A204.1 (cell line): ENCODE results near the gene ARL6IP4.
"Not testable (repeated sequence)": the region's sequence is repeated elsewhere in the genome, so short reads cannot be mapped to it uniquely, and the experiment has no call there.

Source experiments
- FAIRE-seq: peaks from 2 replicates; lab custom pipeline; 2012; peaks lifted over from hg19 to GRCh38; lab: Jason Lieb, UNC

Gene ARL6IP4

DNA sequence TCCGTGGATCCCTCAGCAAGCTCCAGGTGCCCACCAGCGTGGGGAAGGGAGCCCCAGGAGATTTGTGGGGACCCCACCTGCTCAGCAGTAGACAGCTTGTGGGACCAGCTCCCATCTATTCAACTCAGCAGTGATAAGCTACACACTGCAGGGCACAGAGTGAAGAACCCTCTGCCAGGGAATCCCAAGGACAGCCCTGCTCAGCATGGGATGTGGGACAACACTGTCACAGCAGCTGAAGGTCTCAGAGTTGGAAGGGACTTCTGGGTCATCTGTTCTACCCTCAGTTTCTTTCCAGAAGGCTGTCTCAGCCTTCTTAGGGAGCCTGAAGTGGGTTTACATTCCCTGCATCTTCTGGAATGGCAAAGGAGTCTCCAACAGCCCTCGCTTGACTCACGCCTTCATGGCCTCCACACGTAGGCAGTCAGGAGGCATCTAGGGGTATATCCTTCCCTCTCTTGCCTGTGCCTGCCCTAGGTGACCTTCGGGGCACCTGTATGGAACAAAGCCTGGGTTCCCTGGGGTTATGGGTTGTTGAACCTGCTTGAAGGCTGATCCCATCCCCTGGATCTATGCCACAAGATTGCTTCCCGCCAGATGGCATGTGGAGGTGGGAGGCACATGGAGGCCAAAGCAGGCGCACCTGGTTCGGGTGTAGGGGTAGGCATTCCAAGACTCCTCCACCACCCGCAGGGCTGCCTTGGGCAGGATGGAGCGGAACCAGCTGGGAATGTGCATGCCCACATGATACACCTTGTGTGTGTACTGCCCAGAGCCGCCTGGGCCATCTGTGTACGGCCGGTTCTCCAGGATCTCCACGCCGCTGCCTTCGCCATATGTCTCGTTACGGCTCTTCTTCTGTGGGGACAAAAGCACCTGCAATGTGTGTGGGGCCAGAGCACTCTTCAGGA, 33.0 kb downstream of the ARL6IP4 start:
- FAIRE-seq = no peak

DNA sequence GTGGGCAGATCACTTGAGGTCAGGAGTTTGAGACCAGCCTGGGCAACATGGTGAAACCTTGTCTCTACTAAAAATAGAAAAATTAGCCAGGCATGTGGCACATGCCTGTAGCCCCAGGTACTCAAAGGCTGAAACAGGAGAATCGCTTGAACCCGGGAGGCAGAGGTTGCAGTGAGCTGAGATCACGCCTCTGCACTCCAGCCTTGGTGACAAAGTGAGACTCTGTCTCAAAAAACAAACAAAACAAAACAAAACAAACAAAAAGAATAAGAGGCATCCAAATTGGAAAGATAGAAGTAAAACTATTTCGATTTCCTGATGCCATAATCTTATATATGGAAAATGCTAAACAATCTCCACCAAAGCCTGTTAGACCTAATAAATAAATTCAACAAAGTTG, 34.0 kb downstream of the ARL6IP4 start:
- FAIRE-seq = not testable (repeated sequence)

- FAIRE-seq = no peak
These were observed 37.3 kb downstream of the ARL6IP4 start for GRCh38 chr12:123017753-123018152.

DNA sequence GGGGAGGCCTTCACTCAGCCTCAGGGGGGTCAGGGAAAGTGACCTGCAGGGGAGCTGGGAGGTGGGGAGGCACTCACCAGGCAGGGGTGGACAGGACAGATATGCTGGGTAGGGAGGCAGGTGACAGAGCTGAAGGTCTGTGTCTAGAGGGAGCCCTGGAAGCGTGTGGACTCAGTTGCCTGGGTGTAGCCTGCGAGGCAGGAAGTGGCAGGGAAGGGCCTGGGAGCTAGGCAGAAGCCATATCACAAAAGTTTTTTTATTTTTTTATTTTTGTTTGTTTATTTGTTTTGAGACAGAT, 39.3 kb downstream of the ARL6IP4 start:
- FAIRE-seq = no peak

DNA sequence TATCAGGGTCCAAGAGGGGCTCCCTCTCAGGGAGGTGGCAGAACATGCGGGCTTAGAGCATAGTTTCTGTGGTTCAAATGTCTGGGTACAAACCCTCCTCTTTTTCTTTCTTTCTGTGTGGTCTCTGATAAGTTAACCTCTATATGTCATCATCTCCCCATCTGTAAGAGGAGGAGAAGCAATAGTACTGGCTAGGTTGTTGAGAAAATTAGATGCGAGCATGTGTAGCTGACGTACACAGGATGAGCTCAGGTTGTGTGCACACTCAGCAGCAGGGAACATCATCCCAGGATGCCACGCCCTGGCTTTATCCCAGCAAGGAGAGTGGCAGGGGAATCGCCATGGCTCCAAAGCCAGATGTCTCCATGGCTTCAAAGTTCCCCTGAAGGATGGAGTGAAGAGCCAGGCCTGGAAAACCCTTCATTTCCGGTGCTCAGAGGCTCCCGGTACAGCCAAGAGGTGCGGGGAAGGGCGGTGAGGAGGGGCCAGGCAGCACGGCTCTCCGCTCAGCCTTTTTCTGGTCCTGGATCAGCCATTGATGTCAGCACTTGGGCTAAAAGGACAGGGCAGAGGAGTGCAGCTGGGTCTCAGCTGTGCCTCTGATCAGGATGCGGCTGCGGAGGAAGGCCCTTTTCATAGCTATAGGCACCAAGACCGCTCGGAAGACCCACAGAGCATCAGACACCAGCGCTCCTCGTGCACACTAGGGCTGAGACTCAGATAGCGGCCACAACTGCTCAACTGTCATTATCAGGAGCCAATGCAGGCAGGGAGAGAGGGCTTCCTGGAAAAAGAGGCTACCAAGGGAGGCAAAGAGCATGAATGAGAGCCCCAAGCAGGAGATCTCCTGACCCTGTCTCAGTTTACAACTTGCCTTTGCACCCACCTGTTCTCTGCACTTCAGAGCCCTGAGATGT, 41.5 kb downstream of the ARL6IP4 start:
- FAIRE-seq = no peak

GRCh38 chr12:123022846-123023245, 42.4 kb downstream of the ARL6IP4 start:
- no peak for FAIRE-seq

- FAIRE-seq = no peak
These were observed 44.4 kb downstream of the ARL6IP4 start for GRCh38 chr12:123024819-123025391.

DNA sequence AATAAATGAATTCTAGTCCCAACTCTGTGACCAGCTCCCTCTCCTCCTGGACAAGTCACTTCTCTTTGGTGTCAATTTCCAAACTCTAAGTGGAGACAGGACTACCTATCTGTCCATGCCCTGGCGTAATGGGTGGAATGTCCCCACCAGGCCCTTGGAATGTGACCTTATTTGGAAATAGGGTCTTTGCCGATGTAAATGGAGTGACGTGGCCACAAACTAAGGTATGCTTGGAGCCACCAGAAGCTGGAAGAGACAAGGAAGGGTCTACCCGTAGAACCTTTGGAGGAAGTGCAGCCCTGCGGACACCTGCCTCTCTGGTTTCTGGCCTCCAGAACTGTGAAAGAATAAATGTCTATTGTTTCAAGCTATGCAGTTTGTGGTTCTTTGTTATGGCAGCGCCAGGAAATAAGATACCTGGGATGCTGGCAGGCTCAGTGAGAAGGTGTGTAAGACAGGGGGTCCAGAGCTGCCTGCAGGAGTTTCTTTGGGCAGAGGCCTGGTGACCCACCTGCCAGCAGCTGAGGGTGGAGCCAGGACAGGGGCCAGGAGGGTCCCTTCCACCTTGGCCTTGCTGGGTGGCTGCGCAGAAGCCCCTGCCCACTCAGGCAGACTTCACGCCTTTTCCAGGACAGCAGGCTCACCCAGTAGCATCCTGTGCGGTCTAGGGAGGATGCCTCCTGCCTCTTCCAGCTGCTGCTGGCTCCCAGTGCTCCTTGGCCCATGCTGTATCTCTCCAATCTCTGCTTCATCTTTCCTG, 45.8 kb downstream of the ARL6IP4 start:
- no peak for FAIRE-seq

DNA sequence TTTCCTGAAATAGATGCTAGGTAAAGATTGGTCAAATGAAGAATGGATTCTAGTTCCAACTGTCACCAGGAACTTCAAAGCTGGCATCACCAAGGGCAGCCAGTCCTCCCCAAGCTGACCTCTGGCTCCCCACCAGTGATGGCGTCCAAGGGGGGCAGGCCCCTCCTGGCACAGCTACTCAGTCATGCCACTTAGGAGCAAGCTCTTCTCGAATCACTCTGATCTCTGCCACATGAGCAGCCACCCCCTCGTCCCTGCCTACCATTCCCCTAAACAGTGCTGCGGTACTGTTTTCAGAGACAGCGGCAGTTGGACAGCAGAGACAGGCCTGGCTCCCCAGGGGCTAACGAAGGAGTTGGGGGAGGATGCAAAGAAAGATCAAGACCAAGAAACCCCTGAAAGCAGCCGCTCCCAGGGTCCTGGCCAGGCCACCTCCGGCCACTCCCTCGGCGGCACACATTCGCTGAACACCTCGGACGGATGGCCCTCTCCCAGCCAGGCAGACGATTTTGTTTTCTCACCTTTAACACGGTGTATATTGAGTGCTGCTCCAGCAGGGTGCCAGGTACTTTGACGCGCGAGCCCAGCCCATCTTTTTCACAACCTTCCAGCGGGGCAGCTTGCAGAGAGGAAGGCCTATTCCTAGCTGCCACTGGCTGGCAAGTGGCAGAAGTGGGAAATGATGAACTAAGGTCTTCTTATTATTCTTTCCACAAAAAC, 47.4 kb downstream of the ARL6IP4 start:
- FAIRE-seq = no peak

- no peak for FAIRE-seq
These were observed 48.0 kb downstream of the ARL6IP4 start for GRCh38 chr12:123028475-123028874.

GRCh38 chr12:123029550-123029949, 49.1 kb downstream of the ARL6IP4 start:
- FAIRE-seq = no peak

DNA sequence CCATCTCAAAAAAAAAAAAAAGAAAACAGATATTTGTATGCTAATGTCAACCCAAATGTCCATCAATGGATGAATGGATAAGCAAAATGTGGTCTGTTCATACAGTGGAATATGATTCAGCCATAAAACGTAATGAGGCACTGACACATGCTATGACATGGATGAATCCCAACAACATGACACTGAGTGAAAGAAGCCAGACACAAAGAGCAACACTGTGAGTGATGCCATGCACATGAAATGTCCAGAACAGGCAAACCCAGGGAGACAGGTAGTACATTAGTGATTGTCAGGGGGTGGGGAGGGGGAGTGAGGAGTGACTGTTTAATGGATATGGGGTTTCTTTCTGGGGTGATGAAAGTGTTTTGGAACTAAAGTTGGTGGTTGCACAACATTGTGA, 50.2 kb downstream of the ARL6IP4 start:
- no peak for FAIRE-seq

DNA sequence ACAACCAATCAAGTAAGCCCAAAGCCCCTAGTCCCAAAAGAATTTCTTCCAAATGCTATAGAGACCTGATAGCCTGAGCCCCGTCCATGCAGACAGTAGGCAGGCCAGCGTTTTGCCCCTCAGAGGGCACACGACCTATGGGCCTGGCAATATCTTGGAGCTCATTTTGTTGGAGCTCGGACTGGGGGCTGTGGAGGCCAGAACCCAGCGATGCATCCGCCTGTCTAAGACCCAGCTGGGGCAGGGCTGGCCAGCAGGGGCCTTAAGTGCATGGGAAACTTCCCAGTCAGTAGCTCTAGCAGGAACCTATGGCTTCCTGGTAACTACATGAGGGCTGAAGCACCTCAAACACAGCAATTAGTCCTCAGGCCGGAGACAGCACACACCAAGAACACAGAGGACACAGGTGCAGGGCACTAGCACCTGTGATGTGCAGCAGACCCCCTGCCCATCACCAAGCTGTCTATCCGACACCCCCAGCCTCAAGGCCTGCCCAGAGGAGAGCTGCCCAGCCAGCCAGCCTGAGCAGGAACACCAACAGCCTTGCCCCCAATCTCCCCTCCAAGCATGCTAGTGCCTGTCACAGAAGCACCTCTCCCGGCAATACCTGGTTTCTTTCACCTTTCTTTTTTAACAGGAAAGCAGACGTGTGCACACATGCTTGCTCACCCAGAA, 50.8 kb downstream of the ARL6IP4 start:
- FAIRE-seq = no peak
